ENCODE measurements around the gene ITPR1.

- TF ChIP-seq TAF1 (IDR thresholded peaks at IDR 0.05; ENCODE audit: low read depth), result no peak
- no peak for TF ChIP-seq CTCF (IDR thresholded peaks at IDR 0.05; ENCODE audit: poor library complexity, severe bottlenecking)
- TF ChIP-seq, protein P1, sequence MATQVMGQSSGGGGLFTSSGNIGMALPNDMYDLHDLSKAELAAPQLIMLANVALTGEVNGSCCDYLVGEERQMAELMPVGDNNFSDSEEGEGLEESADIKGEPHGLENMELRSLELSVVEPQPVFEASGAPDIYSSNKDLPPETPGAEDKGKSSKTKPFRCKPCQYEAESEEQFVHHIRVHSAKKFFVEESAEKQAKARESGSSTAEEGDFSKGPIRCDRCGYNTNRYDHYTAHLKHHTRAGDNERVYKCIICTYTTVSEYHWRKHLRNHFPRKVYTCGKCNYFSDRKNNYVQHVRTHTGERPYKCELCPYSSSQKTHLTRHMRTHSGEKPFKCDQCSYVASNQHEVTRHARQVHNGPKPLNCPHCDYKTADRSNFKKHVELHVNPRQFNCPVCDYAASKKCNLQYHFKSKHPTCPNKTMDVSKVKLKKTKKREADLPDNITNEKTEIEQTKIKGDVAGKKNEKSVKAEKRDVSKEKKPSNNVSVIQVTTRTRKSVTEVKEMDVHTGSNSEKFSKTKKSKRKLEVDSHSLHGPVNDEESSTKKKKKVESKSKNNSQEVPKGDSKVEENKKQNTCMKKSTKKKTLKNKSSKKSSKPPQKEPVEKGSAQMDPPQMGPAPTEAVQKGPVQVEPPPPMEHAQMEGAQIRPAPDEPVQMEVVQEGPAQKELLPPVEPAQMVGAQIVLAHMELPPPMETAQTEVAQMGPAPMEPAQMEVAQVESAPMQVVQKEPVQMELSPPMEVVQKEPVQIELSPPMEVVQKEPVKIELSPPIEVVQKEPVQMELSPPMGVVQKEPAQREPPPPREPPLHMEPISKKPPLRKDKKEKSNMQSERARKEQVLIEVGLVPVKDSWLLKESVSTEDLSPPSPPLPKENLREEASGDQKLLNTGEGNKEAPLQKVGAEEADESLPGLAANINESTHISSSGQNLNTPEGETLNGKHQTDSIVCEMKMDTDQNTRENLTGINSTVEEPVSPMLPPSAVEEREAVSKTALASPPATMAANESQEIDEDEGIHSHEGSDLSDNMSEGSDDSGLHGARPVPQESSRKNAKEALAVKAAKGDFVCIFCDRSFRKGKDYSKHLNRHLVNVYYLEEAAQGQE (IDR thresholded peaks at IDR 0.05; ENCODE audit: borderline replicate concordance), result no peak
Measured at GRCh38 chr3:4581124-4581424, 87.9 kb downstream of the ITPR1 start.

Data from neural cell (in vitro differentiated cells).